ENCODE measurements around the gene SYPL2. TPM values are rescaled to one million over a fixed set of nuclear protein-coding genes. Genes with fewer than 3 reads are reported as not detected.

The SYPL2 gene
- total RNA-seq, 1 donor = not detected

- peak; percentile 41 to 57 (median 54) for DNase-seq (ENCODE audit: low read depth in 2 of 3, low spot score in 2 of 3)
These were observed 43.1 kb downstream of the SYPL2 start, which contains the start of gene AMIGO1 for GRCh38 chr1:109509176-109510134. TSS of gene AMIGO1 (minus strand) at chr1:109509727. CDS start at chr1:109508912, 815 bp downstream.

GRCh38 chr1:109513110-109513710 lies 46.9 kb downstream of the SYPL2 start:
- no peak for DNase-seq (ENCODE audit: low read depth in 2 of 3, low spot score in 2 of 3)

GRCh38 chr1:109514846-109515245 lies 48.5 kb downstream of the SYPL2 start:
- no peak for DNase-seq (ENCODE audit: low read depth in 2 of 3, low spot score in 2 of 3)

GRCh38 chr1:109516872-109517271 lies 50.5 kb downstream of the SYPL2 start:
- no peak for DNase-seq (ENCODE audit: low read depth in 2 of 3, low spot score in 2 of 3)

GRCh38 chr1:109517337-109517736 lies 51.0 kb downstream of the SYPL2 start:
- no peak for DNase-seq (ENCODE audit: low read depth in 2 of 3, low spot score in 2 of 3)

- DNase-seq (ENCODE audit: low read depth in 2 of 3, low spot score in 2 of 3) = no peak
These were observed 54.9 kb downstream of the SYPL2 start for GRCh38 chr1:109521002-109521951.

GRCh38 chr1:109522026-109522425 lies 55.7 kb downstream of the SYPL2 start:
- DNase-seq (ENCODE audit: low read depth in 2 of 3, low spot score in 2 of 3) = no peak

GRCh38 chr1:109523706-109524105 lies 57.4 kb downstream of the SYPL2 start:
- no peak for DNase-seq (ENCODE audit: low read depth in 2 of 3, low spot score in 2 of 3)

GRCh38 chr1:109527098-109527811 lies 60.9 kb downstream of the SYPL2 start:
- no peak for DNase-seq (ENCODE audit: low read depth in 2 of 3, low spot score in 2 of 3)

- DNase-seq (ENCODE audit: low read depth in 2 of 3, low spot score in 2 of 3) = no peak
These were observed 61.7 kb downstream of the SYPL2 start for GRCh38 chr1:109527846-109528695.

GRCh38 chr1:109528712-109529111 lies 62.4 kb downstream of the SYPL2 start:
- DNase-seq (ENCODE audit: low read depth in 2 of 3, low spot score in 2 of 3) = no peak

- DNase-seq (ENCODE audit: low read depth in 2 of 3, low spot score in 2 of 3) = no peak
These were observed 63.6 kb downstream of the SYPL2 start for GRCh38 chr1:109529881-109530456.

GRCh38 chr1:109530457-109531087 lies 64.2 kb downstream of the SYPL2 start:
- DNase-seq (ENCODE audit: low read depth in 2 of 3, low spot score in 2 of 3) = no peak

- no peak for DNase-seq (ENCODE audit: low read depth in 2 of 3, low spot score in 2 of 3)
These were observed 65.0 kb downstream of the SYPL2 start for GRCh38 chr1:109531380-109531779.
